Erythroblast (primary cell): ENCODE data around the gene KMT2E.
"Not testable (repeated sequence)": the region's sequence is repeated elsewhere in the genome, so short reads cannot be mapped to it uniquely, and the experiment has no call there.

Experiments used
- GATA1 ChIP-seq: IDR thresholded peaks from 2 replicates; pipeline ENCODE4 v1.6.1; 2011; ENCODE audit warnings: low read depth, mild to moderate bottlenecking, control low read depth, low read length, moderate library complexity
- POLR2A ChIP-seq: IDR thresholded peaks from 2 replicates; pipeline ENCODE4 v1.6.1; 2011; ENCODE audit warnings: mild to moderate bottlenecking, low read length

GRCh38 chr7:104975553-104975952 is 38.5 kb upstream of the KMT2E start:
- not testable (repeated sequence) for TF ChIP-seq POLR2A, GATA1
